ENCODE measurements around the gene KAZN.
A peak's percentile ranks its signal among the peaks of the same experiment; 100 is the strongest.

Gene KAZN

DNA sequence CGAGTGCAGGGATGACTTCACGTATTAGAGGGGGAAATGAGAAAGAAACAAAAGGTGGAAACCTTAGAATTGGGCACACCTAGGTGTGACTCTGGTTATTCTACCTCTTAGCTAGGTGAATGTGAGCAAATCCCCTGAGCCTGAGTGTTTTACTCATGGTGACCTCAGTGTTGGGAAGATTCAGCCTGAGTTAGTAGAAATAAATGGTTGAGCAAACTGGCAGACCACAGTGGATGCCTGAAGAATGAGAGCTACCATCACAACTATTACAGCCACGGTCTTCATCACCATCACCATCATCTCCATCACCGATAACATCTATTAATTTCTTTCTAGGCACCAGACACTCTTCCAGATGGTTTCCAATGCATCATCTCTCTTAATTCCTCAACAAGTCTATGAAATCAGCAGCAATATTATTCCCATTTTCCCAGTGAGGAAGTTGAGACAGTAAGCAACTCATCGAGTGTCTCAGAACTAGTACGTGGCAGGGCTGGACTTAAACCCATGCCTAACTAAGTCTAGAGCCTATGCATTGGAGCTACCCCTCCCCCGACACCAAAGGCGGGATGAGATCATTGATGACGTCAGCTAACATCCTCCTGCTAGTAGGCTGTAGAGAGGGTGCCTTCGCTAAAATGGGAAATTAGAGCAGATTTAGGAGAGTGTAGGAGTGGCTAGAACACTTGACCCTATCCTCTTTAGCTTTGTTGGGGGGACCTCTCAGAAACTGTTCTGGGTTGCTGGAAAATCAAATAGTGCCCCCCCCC is 7.9 kb upstream of the KAZN start (continued):
- TF ChIP-seq, protein P1, sequence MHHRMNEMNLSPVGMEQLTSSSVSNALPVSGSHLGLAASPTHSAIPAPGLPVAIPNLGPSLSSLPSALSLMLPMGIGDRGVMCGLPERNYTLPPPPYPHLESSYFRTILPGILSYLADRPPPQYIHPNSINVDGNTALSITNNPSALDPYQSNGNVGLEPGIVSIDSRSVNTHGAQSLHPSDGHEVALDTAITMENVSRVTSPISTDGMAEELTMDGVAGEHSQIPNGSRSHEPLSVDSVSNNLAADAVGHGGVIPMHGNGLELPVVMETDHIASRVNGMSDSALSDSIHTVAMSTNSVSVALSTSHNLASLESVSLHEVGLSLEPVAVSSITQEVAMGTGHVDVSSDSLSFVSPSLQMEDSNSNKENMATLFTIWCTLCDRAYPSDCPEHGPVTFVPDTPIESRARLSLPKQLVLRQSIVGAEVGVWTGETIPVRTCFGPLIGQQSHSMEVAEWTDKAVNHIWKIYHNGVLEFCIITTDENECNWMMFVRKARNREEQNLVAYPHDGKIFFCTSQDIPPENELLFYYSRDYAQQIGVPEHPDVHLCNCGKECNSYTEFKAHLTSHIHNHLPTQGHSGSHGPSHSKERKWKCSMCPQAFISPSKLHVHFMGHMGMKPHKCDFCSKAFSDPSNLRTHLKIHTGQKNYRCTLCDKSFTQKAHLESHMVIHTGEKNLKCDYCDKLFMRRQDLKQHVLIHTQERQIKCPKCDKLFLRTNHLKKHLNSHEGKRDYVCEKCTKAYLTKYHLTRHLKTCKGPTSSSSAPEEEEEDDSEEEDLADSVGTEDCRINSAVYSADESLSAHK (tag by site-specific recombination; IDR thresholded peaks at IDR 0.05): no peak
- TF ChIP-seq ZNF600 (tag by site-specific recombination; IDR thresholded peaks at IDR 0.05): no peak
- TF ChIP-seq ZNF174 (tag by site-specific recombination; IDR thresholded peaks at IDR 0.05): no peak
- TF ChIP-seq, protein P2, sequence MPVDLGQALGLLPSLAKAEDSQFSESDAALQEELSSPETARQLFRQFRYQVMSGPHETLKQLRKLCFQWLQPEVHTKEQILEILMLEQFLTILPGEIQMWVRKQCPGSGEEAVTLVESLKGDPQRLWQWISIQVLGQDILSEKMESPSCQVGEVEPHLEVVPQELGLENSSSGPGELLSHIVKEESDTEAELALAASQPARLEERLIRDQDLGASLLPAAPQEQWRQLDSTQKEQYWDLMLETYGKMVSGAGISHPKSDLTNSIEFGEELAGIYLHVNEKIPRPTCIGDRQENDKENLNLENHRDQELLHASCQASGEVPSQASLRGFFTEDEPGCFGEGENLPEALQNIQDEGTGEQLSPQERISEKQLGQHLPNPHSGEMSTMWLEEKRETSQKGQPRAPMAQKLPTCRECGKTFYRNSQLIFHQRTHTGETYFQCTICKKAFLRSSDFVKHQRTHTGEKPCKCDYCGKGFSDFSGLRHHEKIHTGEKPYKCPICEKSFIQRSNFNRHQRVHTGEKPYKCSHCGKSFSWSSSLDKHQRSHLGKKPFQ (tag by site-specific recombination; IDR thresholded peaks at IDR 0.05): no peak
- TF ChIP-seq ZNF354C (tag by site-specific recombination; IDR thresholded peaks at IDR 0.05; ENCODE audit: borderline replicate concordance, low read depth): no peak
- no peak for TF ChIP-seq ZNF548 (tag by site-specific recombination; IDR thresholded peaks at IDR 0.05)
- no peak for TF ChIP-seq PBX3 (CRISPR knock-in tag; IDR thresholded peaks at IDR 0.05)
- TF ChIP-seq ZNF146 (tag by site-specific recombination; IDR thresholded peaks at IDR 0.05): no peak
- TF ChIP-seq ZNF138 (tag by site-specific recombination; IDR thresholded peaks at IDR 0.05; ENCODE audit: borderline replicate concordance): no peak
- no peak for TF ChIP-seq REPIN1 (tag by site-specific recombination; IDR thresholded peaks at IDR 0.05; ENCODE audit: low read depth)
- no peak for TF ChIP-seq ZNF157 (tag by site-specific recombination; IDR thresholded peaks at IDR 0.05)
- no peak for TF ChIP-seq GLI4 (tag by site-specific recombination; IDR thresholded peaks at IDR 0.05)
- TF ChIP-seq, protein P3, sequence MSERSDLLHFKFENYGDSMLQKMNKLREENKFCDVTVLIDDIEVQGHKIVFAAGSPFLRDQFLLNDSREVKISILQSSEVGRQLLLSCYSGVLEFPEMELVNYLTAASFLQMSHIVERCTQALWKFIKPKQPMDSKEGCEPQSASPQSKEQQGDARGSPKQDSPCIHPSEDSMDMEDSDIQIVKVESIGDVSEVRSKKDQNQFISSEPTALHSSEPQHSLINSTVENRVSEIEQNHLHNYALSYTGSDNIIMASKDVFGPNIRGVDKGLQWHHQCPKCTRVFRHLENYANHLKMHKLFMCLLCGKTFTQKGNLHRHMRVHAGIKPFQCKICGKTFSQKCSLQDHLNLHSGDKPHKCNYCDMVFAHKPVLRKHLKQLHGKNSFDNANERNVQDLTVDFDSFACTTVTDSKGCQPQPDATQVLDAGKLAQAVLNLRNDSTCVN (tag by site-specific recombination; optimal IDR thresholded peaks at IDR 0.05): no peak
- no peak for TF ChIP-seq ZNF416 (tag by site-specific recombination; IDR thresholded peaks at IDR 0.05)
- no peak for TF ChIP-seq ZNF514 (tag by site-specific recombination; IDR thresholded peaks at IDR 0.05)
- no peak for TF ChIP-seq TRIM28 (IDR thresholded peaks at IDR 0.05; ENCODE audit: borderline replicate concordance, low read length)
- TF ChIP-seq ZNF274 (IDR thresholded peaks at IDR 0.05; ENCODE audit: low read length): no peak
- TF ChIP-seq ZNF274 (tag by site-specific recombination; IDR thresholded peaks at IDR 0.05; ENCODE audit: borderline replicate concordance): no peak
- no peak for TF ChIP-seq ZFP41 (tag by site-specific recombination; IDR thresholded peaks at IDR 0.05; ENCODE audit: borderline replicate concordance)
- TF ChIP-seq, protein P4, sequence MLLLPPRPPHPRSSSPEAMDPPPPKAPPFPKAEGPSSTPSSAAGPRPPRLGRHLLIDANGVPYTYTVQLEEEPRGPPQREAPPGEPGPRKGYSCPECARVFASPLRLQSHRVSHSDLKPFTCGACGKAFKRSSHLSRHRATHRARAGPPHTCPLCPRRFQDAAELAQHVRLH (tag by site-specific recombination; IDR thresholded peaks at IDR 0.05): no peak
- no peak for TF ChIP-seq ZNF837 (tag by site-specific recombination; IDR thresholded peaks at IDR 0.05)
- no peak for TF ChIP-seq MYNN (tag by site-specific recombination; IDR thresholded peaks at IDR 0.05; ENCODE audit: borderline replicate concordance)
- no peak for TF ChIP-seq BCL11B (tag by site-specific recombination; IDR thresholded peaks at IDR 0.05; ENCODE audit: low read depth)
- TF ChIP-seq ZNF76 (tag by site-specific recombination; IDR thresholded peaks at IDR 0.05; ENCODE audit: borderline replicate concordance, low read depth): no peak
- TF ChIP-seq, protein P5, sequence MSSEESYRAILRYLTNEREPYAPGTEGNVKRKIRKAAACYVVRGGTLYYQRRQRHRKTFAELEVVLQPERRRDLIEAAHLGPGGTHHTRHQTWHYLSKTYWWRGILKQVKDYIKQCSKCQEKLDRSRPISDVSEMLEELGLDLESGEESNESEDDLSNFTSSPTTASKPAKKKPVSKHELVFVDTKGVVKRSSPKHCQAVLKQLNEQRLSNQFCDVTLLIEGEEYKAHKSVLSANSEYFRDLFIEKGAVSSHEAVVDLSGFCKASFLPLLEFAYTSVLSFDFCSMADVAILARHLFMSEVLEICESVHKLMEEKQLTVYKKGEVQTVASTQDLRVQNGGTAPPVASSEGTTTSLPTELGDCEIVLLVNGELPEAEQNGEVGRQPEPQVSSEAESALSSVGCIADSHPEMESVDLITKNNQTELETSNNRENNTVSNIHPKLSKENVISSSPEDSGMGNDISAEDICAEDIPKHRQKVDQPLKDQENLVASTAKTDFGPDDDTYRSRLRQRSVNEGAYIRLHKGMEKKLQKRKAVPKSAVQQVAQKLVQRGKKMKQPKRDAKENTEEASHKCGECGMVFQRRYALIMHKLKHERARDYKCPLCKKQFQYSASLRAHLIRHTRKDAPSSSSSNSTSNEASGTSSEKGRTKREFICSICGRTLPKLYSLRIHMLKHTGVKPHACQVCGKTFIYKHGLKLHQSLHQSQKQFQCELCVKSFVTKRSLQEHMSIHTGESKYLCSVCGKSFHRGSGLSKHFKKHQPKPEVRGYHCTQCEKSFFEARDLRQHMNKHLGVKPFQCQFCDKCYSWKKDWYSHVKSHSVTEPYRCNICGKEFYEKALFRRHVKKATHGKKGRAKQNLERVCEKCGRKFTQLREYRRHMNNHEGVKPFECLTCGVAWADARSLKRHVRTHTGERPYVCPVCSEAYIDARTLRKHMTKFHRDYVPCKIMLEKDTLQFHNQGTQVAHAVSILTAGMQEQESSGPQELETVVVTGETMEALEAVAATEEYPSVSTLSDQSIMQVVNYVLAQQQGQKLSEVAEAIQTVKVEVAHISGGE (tag by site-specific recombination; conservative IDR thresholded peaks at IDR 0.05; ENCODE audit: low read depth): no peak
- TF ChIP-seq ZNF19 (tag by site-specific recombination; IDR thresholded peaks at IDR 0.05; ENCODE audit: low read depth): no peak
- TF ChIP-seq SETDB1 (IDR thresholded peaks at IDR 0.05; ENCODE audit: insufficient read length, low read length): no peak
- TF ChIP-seq, protein P6, sequence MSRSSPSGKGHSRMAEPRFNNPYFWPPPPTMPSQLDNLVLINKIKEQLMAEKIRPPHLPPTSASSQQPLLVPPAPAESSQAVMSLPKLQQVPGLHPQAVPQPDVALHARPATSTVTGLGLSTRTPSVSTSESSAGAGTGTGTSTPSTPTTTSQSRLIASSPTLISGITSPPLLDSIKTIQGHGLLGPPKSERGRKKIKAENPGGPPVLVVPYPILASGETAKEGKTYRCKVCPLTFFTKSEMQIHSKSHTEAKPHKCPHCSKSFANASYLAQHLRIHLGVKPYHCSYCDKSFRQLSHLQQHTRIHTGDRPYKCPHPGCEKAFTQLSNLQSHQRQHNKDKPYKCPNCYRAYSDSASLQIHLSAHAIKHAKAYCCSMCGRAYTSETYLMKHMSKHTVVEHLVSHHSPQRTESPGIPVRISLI (tag by site-specific recombination; IDR thresholded peaks at IDR 0.05): no peak
- peak; percentile 56; the same call in 1 of the 2 replicates for TF ChIP-seq ZEB2 (tag by site-specific recombination; IDR thresholded peaks at IDR 0.05)

Measured in HEK293 (cell line).